ENCODE data around the gene TRAF1. TPM values are rescaled to one million over a fixed set of nuclear protein-coding genes. Genes with fewer than 3 reads are reported as not detected.

TRAF1 gene
- total and polyA plus RNA-seq, 10 of the 15 experiments (the other 5 are each of a cell fraction or from before 2014, with no cell fraction given) = 13.8 to 163 (median 128) TPM

DNA sequence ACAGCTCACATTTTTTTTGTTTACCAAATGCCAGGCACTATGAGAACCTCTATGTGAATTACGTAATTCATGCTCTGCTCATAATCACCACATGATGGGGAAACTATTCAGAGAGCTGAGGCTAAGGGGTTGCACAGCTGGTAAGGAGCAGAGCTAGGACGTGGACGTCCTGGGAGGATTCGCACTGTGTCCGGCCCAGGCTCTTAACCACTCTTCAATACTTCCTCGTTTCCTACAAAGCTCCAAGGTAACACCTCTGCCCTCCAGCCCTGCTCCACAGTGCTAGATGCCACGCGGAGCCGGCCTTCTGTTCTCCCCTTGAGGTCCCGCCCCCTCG is 58.3 kb downstream of the TRAF1 start (continued):
- TF ChIP-seq CBX3 (IDR thresholded peaks at IDR 0.05; ENCODE audit: borderline replicate concordance, low read depth) (no peak), IRF5 (IDR thresholded peaks at IDR 0.05; ENCODE audit: borderline replicate concordance) (no peak), HDGF (IDR thresholded peaks at IDR 0.05) (peak; percentile 44), E4F1 (IDR thresholded peaks at IDR 0.05; ENCODE audit: borderline replicate concordance, partially characterized antibody) (no peak)

DNA sequence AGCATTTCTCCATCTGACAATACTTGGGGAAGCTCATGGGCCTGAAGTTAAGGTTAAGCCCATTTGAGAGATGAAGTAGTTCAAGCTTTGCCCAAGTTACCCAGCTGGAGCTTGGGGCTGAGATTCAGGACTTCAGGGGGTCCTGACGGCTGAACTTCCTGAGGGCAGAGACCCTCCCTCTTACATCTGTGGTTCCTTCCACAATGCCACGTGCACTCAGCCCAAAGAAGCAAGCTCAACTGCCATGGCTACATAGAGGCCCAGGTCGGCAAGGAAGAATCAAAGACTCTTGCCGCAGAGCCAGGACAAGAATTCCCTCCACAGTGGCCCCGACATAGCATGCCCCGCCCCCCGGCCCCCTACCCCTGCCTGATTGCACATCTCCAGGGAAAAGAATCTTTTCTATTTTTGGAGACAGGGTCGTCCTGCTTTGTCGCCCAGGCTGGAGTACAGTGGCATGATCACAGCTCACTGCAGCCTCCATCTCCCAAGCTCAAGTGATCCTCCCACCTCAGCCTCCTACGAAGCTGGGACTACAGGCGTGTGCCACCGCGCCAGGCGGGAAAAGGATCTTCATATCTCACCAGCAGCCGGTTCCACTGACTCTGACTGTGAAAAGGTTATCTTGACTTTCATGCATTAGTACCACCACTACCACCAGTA is 58.8 kb downstream of the TRAF1 start:
- Histone ChIP-seq H3K4me2 (ENCODE audit: control insufficient read depth, insufficient read depth) (peak overlapping the region; percentile 87; the same call in 1 of the 2 replicates), H3K79me2 (ENCODE audit: control insufficient read depth, insufficient read depth, low read length) (no peaks in the 10 kb centered on the region; the same call in none of the 2 replicates), H3K4me1 (ENCODE audit: control insufficient read depth, insufficient read depth, low read length) (peaks cover 11% of the 10 kb centered on the region), H2AFZ (ENCODE audit: control insufficient read depth, low read depth, low read length) (no peak overlapping the region), H3K9me3 (replicated peaks; ENCODE audit: control insufficient read depth, insufficient read depth, low read length) (no peaks in the 10 kb centered on the region), H3K36me3 (ENCODE audit: control insufficient read depth in 2 of 2, insufficient read depth in 2 of 2, low read length in 1 of 2) (peaks cover 13 to 35% of the 10 kb centered on the region in 2 experiments), H4K20me1 (ENCODE audit: control insufficient read depth, insufficient read depth) (no peaks in the 10 kb centered on the region), H3K9ac (ENCODE audit: control insufficient read depth, insufficient read depth, low read length) (no peak overlapping the region), H3K27me3 (replicated peaks in 1 of 2; ENCODE audit: control insufficient read depth in 2 of 2, insufficient read depth in 2 of 2, low read length in 1 of 2) (no peaks in the 10 kb centered on the region), H3K27ac (ENCODE audit: control insufficient read depth, insufficient read depth) (no peak overlapping the region), H3K4me3 (peak overlapping the region; percentile 50)
- ATAC-seq (no peak), DNase-seq (ENCODE audit: low read depth, low spot score) (no peak), FAIRE-seq (no peak)
- in situ Hi-C loops (cut with MboI) = no loop called here
- ChIA-PET POLR2A (interaction anchor here (0.8 to 2.4 kb wide), 4 partner anchors 23 to 108 kb away, joined by 3 to 11 read pairs (median 4); no protein-coding TSS in a partner anchor), SMC1A (ENCODE audit: uncharacterized antibody, unreplicated experiment) (interaction anchor here (0.9 to 4.6 kb wide), 13 partner anchors 11 to 204 kb away, joined by 3 to 57 read pairs (median 3); no protein-coding TSS in a partner anchor), CTCF (interaction anchor here (1.2 to 6.0 kb wide), 7 partner anchors 13 to 114 kb away, joined by 4 to 70 read pairs (median 14); no protein-coding TSS in a partner anchor), RAD21 (ENCODE audit: unreplicated experiment) (interaction anchor here (1.1 to 3.7 kb wide), 6 partner anchors 25 to 112 kb away, joined by 3 to 34 read pairs (median 6); partner anchors contain the start of gene FBXW2)
- 86% methylated on average over 15 of the region's 15 CpGs for WGBS (ENCODE audit: insufficient coverage, insufficient replicate concordance, low lambda C conversion rate, missing lambda C conversion rate)
- TF ChIP-seq NBN (IDR thresholded peaks at IDR 0.05) (no peak), MEF2B (IDR thresholded peaks at IDR 0.05; ENCODE audit: partially characterized antibody, poor library complexity, severe bottlenecking) (no peak), CREB1 (IDR thresholded peaks at IDR 0.05; ENCODE audit: low read depth) (no peak), BCLAF1 (IDR thresholded peaks at IDR 0.05) (no peak), ZSCAN29 (IDR thresholded peaks at IDR 0.05) (no peak), JUND (IDR thresholded peaks at IDR 0.05; ENCODE audit: low read depth, low read length) (no peak), IKZF1 (conservative IDR thresholded peaks at IDR 0.05) (no peak), EZH2 (IDR thresholded peaks at IDR 0.05; ENCODE audit: borderline replicate concordance, control insufficient read depth, low read depth, low read length) (no peak), SMARCA5 (IDR thresholded peaks at IDR 0.05) (no peak), PML (IDR thresholded peaks at IDR 0.05; ENCODE audit: low read length) (no peak), RUNX3 (IDR thresholded peaks at IDR 0.05; ENCODE audit: low read length) (no peak)
- no TSS peak for BruUV-seq (replicated peaks)
- intact Hi-C loops (cut with micrococcal nuclease; ENCODE audit: unreplicated experiment) = loop anchor here (2.0 kb wide), 2 partner anchors 25 to 69 kb away; partner anchors contain the start of gene PSMD5
